ENCODE data around the gene SLC28A1.

DNA sequence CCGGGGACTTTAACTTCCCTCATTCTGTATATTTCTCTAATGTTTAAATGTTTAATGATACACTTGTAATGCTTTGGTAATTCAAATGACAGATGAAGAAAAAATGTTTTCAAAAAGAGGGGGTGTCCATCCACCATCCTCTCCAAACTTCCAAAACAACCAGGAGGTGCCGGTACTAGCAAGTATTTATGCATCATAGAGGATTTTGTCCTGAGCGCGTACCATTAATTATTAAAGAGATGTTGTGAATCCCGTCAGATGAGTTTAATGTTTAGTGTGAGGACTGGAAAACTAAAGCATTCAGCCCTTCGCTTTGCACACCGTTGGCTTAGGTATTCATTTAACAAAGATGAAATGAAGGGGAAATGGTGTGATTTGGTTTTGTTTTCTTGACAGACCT is 1.3 kb downstream of the SLC28A1 start:
- TF ChIP-seq, protein P1, sequence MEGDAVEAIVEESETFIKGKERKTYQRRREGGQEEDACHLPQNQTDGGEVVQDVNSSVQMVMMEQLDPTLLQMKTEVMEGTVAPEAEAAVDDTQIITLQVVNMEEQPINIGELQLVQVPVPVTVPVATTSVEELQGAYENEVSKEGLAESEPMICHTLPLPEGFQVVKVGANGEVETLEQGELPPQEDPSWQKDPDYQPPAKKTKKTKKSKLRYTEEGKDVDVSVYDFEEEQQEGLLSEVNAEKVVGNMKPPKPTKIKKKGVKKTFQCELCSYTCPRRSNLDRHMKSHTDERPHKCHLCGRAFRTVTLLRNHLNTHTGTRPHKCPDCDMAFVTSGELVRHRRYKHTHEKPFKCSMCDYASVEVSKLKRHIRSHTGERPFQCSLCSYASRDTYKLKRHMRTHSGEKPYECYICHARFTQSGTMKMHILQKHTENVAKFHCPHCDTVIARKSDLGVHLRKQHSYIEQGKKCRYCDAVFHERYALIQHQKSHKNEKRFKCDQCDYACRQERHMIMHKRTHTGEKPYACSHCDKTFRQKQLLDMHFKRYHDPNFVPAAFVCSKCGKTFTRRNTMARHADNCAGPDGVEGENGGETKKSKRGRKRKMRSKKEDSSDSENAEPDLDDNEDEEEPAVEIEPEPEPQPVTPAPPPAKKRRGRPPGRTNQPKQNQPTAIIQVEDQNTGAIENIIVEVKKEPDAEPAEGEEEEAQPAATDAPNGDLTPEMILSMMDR (optimal IDR thresholded peaks at IDR 0.05 in 1 of 3, IDR thresholded peaks at IDR 0.05 in 1 of 3, conservative IDR thresholded peaks at IDR 0.05 in 1 of 3; ENCODE audit: extremely low read depth in 1 of 3, insufficient read depth in 2 of 3, low read length in 3 of 3) = no peak
- no peak for TF ChIP-seq EZH2 (IDR thresholded peaks at IDR 0.05; ENCODE audit: low read length)

Data from keratinocyte (primary cell).